ENCODE measurements around the gene SETD4. TPM values are rescaled to one million over a fixed set of nuclear protein-coding genes. Genes with fewer than 3 reads are reported as not detected.
"Not testable (repeated sequence)": the region's sequence is repeated elsewhere in the genome, so short reads cannot be mapped to it uniquely, and the experiment has no call there.

The SETD4 gene, protein sequence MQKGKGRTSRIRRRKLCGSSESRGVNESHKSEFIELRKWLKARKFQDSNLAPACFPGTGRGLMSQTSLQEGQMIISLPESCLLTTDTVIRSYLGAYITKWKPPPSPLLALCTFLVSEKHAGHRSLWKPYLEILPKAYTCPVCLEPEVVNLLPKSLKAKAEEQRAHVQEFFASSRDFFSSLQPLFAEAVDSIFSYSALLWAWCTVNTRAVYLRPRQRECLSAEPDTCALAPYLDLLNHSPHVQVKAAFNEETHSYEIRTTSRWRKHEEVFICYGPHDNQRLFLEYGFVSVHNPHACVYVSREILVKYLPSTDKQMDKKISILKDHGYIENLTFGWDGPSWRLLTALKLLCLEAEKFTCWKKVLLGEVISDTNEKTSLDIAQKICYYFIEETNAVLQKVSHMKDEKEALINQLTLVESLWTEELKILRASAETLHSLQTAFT
- polyA plus RNA-seq (ENCODE audit: insufficient read depth in 1 of 5, insufficient read length in 5 of 5, low replicate concordance in 1 of 5): 10 to 100 TPM; 28.7 to 42.4 (median 36.8) TPM
- long read RNA-seq, donor 1, partial matches to known transcripts: 19 of 22 reads
- long read RNA-seq, donor 1, other reads (novel, unspliced or antisense): 0 of 22 reads
- long read RNA-seq, donor 2, partial matches to known transcripts: 14 of 15 reads
- long read RNA-seq, donor 2, other reads (novel, unspliced or antisense): 0 of 15 reads
- long read RNA-seq, donor 3: 0 reads
- long read RNA-seq, donor 4, partial matches to known transcripts: 0 of 3 reads
- long read RNA-seq, donor 4, other reads (novel, unspliced or antisense): 0 of 3 reads
- long read RNA-seq, donor 5, partial matches to known transcripts: 28 of 30 reads
- long read RNA-seq, donor 5, other reads (novel, unspliced or antisense): 0 of 30 reads
- long read RNA-seq, donor 6, partial matches to known transcripts: 8 of 12 reads
- long read RNA-seq, donor 6, other reads (novel, unspliced or antisense): 0 of 12 reads
- long read RNA-seq, donor 7: 0 reads
- long read RNA-seq, donor 8, partial matches to known transcripts: 0 of 3 reads
- long read RNA-seq, donor 8, other reads (novel, unspliced or antisense): 0 of 3 reads

DNA sequence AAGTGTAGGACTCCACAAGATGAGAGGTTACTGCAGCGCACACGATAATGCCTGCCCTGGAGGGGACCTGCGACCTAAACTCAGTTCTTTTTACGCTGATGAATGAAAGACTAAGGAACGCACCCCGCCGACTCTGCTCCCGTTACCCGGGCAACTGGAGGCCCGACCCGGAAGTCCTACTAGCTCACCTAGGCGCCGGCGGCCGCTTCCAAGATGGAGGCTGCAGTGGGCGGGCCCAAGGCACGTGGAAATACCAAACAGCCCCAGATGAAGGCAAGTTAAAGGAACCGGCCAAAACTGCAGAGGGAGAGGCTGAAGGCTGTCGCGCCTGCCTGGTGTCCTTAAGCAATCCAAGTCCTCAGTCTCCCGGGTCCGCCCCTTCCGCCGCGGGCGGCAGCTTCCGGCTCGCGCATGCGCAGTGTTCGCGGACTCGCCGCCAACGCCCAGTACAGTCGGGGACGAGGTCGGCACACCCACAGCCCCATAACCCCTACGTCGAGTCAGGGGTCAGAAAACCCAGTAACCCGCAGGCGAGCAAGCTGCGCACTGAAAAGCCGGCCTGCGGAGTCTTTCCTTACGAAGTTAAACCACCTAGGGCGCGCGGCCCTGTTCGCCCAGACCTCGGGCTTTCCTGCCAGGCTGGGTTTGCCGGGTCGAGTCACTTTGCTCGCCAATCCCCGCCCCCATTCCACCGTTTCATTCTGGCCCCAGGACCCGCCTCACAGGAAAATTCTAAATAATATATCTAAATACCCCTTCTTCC is at the start of gene SETD4:
Gene SETD4 (minus strand): TSS at position 368 of the 763 bp plus-strand sequence. CDS start 1,638 bp downstream, outside the sequence.
- DNase-seq: peak; percentile 91 to 92

DNA sequence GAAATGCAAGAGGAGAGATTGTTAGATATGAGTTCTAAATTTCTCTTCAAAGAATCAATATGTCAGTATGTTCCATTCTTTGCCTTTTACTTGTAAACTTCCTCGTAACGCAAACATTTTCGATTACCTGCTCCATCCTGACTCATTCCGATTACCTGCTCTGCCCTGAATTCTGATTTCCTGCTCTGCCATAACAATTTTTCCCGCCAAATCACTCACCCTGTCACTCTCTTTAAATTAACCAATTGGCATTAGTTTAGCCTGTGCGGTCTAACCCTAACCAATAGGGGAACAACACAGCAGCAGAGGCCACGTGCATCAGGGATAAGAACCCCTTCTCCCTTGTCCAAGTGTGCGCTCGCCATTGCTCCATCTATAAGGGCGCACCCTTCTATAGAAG is 49.5 kb upstream of the SETD4 start:
- no peak for DNase-seq

DNA sequence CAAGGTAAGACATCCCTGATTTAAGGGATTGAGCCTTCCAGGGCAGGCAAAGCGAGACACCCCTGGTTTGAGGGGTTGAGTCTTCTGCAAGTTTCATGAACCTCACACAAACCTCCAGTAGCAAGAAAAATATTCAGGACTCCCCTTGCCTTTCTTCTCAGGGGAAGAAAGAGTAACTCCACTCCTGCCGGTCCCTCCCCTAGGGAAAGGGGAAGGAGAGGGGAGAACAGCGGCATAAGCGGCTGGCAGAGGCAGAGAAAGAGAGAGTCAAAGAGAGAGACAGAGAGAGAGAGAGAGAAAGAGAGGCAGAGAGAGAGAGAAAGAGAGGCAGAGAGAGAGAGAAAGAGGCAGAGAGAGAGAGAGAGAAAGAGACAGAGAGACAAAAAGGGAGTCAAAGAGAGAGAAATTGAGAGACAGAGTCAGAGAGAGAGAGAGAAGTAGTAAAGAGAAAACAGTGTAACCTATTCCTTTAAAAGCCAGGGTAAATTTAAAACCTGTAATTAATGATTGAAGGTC is 45.1 kb upstream of the SETD4 start:
- no peak for DNase-seq

DNA sequence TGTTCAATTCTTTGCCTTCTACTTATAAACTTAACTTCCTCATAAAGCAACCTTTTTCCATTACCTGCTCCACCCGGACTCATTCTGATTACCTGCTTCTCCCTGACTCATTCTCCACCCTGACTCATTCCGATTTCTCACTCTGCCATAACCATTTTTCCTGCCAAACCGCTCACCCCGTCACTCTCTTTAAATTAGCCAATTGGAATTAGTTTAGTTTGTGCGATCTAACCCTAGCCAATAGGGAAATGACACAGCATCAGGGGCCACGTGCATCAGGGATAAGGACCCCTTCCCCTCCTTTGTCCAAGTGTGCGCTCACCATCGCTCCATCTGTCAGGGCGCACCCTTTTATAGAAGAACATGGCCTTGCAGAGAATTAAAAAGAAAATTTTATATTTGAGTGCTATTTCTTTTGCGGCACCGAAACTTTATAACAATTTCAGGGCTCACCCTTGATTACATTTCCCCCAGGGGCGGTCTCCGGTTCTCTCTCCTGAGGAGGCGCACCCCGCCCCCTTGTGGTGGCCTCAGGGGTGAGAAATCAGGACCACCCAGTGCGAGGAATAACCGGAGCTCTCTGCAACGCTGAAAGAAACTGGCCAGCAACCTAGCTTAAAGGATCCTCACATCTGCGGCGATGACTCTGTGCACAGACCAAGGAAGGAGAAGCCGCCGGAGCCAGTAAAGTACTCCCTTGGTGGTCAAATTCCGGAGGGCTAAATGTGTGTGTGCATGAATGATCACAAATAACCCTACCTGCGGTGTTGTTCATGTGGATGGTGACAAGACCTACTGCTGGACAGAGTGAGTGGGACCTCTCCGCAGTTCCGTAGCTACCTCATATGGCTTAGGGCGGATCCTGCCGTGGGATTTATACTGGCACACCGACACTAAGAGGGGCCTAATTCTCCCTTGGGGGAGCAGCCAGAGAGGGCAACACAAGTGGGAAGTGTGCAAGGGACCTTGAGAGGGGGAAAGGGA is 44.3 kb upstream of the SETD4 start:
- DNase-seq: peak in 1 of 2 donors; percentile 55

DNA sequence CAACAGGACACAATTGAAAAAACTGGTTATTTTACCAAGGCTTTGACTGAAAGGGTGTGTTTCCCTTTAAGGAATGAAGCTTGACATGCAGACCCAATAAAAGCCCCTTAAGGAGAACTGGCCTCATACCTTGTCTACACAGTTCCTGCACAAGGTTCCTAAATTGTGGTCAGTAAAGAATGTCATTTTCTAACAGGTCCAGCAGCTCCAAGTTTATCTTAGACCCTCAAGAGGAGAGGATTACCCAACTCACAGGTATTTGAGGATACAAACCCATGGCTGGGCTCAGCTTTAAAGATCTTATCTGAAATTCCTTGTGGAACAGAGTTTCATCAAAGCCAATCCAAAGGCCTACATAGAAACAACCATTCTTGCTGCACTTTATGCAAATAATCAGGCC is 43.1 kb upstream of the SETD4 start:
- no peak for DNase-seq

DNA sequence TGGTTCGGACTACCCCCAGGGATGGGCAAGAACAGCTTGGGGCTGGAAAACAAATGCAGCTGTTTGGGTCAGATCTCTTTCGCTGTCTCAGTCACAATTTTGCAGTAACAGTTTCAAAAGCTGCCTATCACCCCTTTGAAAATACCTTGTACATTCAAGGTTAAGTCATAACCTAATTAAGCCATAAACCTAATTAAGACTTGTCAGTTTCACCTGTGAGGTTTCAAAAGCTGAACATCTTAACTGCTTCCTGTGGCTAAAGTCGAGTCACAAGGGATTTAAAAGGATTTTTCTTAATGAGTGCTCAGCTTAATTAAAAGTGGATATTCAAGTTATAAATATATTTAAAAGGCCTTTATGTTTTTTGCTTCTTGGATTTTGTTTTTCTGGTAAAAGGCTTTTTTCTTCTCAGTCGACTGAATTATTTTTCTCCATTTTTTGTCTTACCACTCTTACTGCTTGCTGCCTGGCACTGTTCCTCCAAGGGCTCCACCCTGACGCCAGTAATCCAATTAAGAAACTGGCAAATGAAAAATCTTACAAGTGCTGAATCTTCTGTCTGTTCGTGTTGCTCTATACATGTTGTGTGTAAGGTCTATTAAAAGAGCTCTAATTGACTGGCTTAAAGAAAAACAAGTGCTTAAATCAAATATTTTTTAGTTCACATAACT is 40.8 kb upstream of the SETD4 start:
- DNase-seq: no peak

DNA sequence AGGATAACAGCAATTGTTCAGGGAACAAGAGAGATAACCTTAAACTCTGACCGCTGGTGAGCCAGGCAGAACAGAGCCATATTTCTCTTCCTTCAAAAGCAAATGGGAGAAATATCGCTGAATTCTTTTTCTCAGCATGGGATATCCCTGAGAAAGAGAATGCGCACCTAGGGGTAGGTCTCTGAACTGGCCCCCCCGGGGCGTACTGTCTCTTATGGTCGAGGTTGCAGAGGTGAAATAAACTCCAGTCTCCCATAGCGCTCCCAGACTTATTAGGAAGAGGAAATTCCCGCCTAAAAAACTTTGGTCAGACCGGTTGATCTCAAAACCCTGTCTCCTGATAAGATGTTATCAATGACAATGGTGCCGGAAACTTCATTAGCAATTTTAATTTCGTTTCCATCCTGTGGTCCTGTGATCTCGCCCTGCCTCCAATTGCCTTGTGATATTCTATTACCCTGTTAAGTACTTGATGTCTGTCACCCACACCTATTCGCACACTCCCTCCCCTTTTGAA is 39.4 kb upstream of the SETD4 start:
- not testable (repeated sequence) for DNase-seq

DNA sequence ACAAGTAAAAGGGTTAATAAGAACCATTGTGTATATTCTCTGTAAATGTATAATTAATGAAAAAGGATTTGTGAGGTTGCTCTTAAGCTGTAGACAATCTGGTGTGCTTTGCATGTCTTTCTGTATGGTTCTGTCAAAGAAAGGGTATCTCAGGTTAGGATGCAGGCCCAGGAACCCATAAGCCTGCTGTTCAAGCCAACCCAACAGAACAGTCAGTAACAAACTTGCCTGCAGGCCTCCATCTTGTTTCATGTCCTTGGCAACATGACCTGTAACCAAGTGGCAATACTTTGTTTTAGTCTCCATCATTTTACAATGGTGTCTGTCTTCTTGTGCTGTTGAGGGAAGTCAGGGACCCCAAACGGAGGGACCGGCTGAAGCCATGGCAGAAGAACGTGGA is 38.7 kb upstream of the SETD4 start:
- DNase-seq: no peak

DNA sequence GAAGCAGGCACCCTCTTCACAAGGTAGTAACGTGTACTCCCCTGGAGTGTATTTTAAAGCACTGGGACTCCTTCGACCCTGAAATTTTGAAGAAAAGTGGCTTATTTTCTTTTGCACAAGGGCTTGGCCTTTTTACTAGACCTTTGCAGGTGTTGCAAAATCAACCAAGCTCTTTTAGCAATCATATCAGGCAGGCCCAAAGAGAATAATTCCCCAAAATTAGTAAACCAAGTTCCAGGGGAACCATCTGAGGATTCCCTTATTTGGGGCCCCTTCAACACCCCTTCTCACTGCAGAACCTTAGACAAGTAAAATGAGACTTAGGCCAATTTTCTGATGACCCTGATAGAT is 37.8 kb upstream of the SETD4 start:
- no peak for DNase-seq

DNA sequence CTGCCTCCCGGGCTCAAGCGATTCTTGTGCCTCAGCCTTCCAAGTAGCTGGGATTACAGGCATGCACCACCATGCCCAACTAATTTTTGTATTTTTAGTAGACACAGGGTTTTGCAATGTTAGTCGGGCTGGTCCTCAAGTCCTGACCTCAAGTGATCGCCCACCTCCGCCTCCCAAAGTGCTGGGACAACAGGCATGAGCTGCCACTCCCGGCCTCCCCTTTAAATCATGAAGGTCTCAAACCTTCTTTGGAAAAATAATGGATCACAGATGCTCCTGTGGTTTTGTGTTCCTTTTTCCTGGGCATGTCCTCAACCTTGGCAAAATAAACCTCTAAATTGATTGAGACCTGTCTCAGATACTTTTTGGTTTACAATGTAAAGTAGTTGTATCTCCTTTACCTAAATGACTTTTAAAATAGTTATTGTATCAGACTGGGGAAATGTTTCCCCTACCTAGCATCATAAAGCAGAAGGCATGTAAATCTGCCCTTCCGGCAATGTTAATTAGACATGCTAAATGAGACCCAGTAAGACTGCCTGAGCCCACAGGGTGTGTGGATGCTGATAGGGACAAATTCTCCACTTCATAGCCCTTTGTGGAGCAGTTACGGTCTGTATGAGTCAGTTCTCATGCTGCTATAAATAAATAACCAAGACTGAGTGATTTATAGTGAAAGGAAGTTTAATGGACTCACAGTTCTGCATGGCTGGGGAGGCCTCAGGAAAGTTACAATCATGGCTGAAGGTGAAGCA is 37.3 kb upstream of the SETD4 start:
- no peak for DNase-seq

DNA sequence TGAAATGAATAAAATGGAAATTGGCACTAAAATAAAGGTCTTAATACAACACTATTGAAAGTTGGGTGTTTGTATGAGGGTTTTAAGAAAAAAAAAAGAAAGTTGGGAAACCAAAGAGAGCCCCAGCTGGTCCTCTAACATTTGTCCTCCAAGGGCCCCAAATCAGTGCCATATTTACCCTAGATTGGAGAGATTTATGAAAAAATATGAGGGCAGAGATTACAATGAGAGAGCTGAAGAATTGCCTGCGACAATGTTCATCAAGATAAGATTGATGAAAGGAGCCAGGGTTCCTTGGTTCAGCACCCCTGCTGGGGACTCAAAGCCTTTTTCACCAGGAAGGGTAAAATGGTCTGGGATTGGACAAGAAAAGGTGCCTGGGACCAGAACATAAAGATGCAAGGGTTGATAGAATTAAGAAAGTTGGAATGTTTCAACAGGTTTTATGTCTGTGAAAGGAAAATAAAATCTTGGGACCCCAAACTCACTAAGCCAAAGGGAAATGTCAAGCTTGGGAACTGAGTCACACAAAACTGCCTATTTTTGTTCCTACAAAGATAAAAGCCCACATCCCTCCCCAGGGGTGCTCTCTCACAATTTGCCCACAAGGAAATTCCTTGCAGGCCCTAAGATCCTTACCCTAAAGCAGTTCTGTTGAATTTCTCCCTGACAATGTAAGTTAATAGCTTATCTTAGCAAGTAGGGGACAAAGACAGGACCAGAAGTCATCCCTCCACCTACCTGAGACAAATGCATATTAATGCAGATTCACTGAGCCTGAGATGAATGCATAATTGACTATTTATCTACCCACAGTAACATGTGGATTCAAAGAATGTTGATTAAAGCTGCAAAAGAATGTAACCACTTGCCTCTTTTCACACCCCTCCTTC is 36.3 kb upstream of the SETD4 start:
- no peak for DNase-seq

DNA sequence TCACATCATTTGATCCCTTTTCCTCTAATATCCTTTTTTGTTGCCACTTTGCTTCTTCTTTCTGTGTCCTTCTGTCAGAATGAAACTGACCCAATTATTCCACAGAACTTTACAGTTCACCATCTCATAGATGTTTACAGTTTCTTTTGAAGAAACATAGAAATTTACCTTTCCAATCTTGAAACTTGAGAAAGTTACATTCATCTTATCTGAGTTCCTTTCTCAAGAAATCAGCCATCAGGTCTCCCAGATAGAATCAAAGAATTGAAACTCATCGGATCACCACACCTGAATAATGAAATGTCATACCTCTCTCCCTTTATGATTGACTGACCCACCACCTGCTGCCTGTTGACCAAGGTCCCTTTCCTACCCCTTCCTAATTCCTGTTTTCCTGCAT is 33.2 kb upstream of the SETD4 start:
- DNase-seq: no peak

DNA sequence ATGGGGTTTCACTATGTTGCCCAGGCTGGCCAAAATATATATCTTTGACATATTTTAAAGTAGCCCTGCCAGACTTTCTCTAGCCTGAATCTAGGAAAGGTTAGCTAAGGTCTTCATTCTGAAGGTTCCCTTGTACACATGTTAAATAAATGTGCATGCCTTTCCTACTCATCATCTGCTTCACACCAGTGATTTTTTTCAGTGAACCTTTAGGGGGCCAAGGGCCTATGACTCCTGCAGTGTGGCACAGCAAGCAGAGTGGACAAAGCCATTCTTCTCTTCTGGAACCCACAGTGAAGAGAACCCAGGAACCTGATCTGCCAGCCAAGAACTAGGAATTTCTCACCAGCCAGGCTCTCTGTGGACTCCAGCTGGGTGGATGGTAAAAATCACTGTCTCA is 32.4 kb upstream of the SETD4 start:
- DNase-seq: no peak

DNA sequence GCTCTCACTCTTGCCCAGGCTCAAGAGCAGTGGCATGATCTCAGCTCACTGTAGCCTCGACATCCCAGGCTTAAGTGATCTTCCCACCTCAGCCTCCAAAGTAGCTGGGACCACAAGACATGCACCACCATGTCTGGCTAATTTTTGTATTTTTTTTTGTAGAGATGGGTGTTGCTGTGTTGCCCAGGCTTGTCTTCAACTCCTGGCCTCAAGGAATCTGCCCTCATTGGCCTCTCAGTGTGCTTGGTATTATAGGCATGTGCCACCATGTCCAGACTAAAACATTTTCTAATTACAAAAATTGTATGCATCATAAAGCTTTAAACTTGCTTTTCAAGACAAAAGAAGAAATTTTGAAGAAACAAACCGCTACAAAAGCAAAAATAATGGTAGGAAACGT is 29.6 kb upstream of the SETD4 start:
- DNase-seq: no peak

DNA sequence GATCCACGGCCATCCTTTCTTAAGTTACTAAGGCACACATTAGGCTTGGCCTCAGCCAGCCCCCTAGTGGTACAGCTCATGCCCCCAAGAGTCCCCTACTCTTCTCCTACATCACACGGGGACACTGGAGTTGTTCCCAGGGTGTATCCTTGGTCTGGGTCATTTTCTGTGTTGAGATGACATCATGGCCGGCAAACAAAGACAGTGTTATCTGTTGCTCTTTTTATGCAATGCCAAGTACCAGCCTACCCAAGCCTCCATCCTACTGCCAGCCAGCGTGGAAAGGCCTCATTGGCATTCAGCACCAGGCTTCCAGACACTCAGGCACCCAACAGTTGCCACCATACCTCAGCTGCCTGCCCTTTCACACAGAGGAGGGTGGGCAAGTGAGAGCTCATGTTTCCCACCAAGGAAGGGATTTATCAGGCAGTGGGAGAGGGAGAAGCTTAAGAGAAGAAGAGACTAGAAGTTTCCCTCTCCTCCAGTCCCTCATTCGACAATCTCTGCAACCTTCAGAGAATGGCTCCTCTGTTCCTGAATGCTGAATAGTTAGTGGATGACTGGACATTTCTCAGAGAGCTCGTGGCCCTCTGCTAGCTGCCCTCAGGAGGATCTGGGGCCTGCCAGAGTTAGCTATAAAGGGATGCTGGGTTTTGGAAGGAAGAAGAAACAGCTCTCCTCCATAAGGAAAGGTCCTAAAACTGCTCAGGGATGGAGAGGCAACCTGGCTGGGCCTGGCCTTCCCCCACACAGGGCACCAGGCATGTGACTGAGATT is 27.2 kb upstream of the SETD4 start:
- DNase-seq: no peak

DNA sequence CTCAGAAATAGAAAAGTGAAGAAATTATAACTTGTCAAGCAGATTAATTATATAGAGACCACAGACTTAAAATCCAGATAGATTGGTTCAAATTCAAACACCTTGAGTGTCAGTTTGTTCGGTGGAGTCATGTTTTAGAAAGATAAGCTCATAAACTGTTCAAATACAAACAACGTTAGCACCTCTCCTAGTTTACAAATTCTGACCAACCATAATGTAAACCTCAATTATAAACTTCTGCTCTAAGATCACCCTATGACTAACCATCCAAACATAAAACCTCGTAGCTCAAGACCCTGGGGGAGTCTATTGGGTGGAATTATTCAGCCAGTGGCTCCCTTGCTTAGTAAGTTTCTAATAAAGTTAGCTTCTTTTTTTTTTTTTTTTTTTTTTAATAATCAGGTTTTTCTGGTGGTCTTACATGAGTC is 21.9 kb upstream of the SETD4 start:
- DNase-seq: no peak

DNA sequence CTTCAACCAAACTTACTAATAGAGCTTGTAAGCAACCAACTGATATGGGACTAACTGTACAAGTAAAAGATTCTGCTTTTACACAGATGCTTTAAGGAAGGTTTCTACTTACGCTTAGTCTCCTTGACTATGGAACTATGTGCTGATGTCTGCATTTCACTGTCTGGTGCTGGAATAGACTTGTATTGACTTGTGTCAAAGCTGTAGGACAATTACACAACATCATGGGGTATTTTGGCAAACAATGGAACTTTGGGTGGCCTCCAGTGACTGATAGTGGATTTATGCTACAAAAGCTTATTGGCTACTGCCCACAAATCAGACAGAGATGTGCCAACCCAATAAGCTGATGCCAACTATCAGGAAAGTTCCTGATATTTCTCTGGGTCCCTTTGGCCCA is 20.1 kb upstream of the SETD4 start:
- no peak for DNase-seq
